ENCODE measurements around the gene TPM4. TPM values are rescaled to one million over a fixed set of nuclear protein-coding genes. Genes with fewer than 3 reads are reported as not detected.
"Not testable (repeated sequence)": the region's sequence is repeated elsewhere in the genome, so short reads cannot be mapped to it uniquely, and the experiment has no call there.

Gene TPM4
- total and polyA plus RNA-seq, 9 donors = 181 to 338 (median 211) TPM

- peaks cover under 1% of the 10 kb centered on the region for H3K4me1 ChIP-seq (ENCODE audit: control insufficient read depth, insufficient read depth, low read length)
- no peak for DNase-seq
- H3K4me3 ChIP-seq (ENCODE audit: low read length) = no peak overlapping the region
- peaks cover 85% of the 10 kb centered on the region for H3K36me3 ChIP-seq (ENCODE audit: control insufficient read depth, insufficient read depth, low read length)
- H3K27me3 ChIP-seq (ENCODE audit: control insufficient read depth, insufficient read depth, low read length) = no peaks in the 10 kb centered on the region
- no peaks in the 10 kb centered on the region for H3K9me3 ChIP-seq (replicated peaks; ENCODE audit: control insufficient read depth, low read depth, low read length)
- no peak overlapping the region for H3K27ac ChIP-seq (ENCODE audit: low read length)
- WGBS (ENCODE audit: insufficient coverage) = 93% methylated on average over 6 of the region's 10 CpGs
Observed at GRCh38 chr19:16094360-16095070, 18.2 kb downstream of the TPM4 start.

DNA sequence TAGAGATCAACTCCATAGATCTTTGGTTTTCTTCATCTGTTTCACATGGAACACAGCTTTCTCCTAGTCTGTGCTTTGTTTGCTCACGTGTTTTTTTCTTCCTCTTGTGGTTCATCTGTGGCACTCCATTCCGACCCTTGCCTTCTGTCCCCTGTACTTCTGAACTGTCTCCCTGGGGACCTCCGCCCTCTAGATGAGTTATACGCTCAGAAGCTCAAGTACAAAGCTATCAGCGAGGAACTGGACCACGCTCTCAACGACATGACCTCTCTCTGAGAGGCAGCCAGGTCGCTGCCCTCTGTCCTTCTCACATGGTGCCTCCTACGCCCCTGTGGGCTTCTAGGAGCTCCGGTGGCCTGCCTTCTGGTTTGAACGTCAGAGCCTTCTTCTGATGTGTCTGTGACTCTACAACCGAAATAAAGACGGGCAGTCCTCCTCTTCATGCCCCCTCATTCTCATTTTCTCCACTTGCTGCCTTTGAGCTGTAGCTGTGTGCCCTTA, 18.8 kb downstream of the TPM4 start:
- Histone ChIP-seq H3K9me3 (replicated peaks; ENCODE audit: control insufficient read depth, low read depth, low read length) (no peaks in the 10 kb centered on the region), H3K36me3 (ENCODE audit: control insufficient read depth, insufficient read depth, low read length) (peaks cover 84% of the 10 kb centered on the region), H3K4me3 (ENCODE audit: low read length) (no peak overlapping the region), H3K27ac (ENCODE audit: low read length) (no peak overlapping the region), H3K27me3 (ENCODE audit: control insufficient read depth, insufficient read depth, low read length) (no peaks in the 10 kb centered on the region), H3K4me1 (ENCODE audit: control insufficient read depth, insufficient read depth, low read length) (no peaks in the 10 kb centered on the region)
- DNase-seq = no peak
- WGBS (ENCODE audit: insufficient coverage) = 81% methylated on average over 13 of the region's 13 CpGs

GRCh38 chr19:16096280-16096855, 20.1 kb downstream of the TPM4 start:
- Histone ChIP-seq H3K36me3 (ENCODE audit: control insufficient read depth, insufficient read depth, low read length) (peaks cover 81% of the 10 kb centered on the region), H3K27ac (ENCODE audit: low read length) (no peak overlapping the region), H3K27me3 (ENCODE audit: control insufficient read depth, insufficient read depth, low read length) (no peaks in the 10 kb centered on the region), H3K4me1 (ENCODE audit: control insufficient read depth, insufficient read depth, low read length) (no peaks in the 10 kb centered on the region), H3K4me3 (ENCODE audit: low read length) (no peak overlapping the region), H3K9me3 (replicated peaks; ENCODE audit: control insufficient read depth, low read depth, low read length) (no peaks in the 10 kb centered on the region)
- DNase-seq = no peak
- WGBS (ENCODE audit: insufficient coverage) = no CpG with 5 or more reads among the region's 10 CpGs

DNA sequence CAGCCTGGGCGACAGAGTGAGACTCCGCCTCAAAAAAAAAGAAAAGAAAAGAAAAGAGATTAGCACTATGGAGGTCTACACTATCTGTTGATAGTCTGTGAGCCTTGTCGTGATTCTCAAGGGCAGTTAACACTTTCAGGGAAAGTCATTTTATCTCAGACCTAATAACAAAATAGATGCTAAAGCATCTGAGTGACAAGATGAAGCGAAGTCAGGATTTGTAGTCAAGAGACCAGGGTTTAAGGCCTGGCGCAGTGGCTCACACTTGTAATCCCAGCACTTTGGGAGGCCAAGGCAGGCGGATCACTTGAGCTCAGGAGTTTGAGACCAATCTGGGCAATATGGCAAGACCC, 22.1 kb downstream of the TPM4 start:
- Histone ChIP-seq H3K27me3 (ENCODE audit: control insufficient read depth, insufficient read depth, low read length) (no peaks in the 10 kb centered on the region), H3K9me3 (replicated peaks; ENCODE audit: control insufficient read depth, low read depth, low read length) (no peaks in the 10 kb centered on the region), H3K4me1 (ENCODE audit: control insufficient read depth, insufficient read depth, low read length) (no peaks in the 10 kb centered on the region), H3K4me3 (ENCODE audit: low read length) (no peak overlapping the region), H3K36me3 (ENCODE audit: control insufficient read depth, insufficient read depth, low read length) (peaks cover 73% of the 10 kb centered on the region), H3K27ac (ENCODE audit: low read length) (no peak overlapping the region)
- 93% methylated on average over 4 of the region's 6 CpGs for WGBS (ENCODE audit: insufficient coverage)
- DNase-seq = no peak

DNA sequence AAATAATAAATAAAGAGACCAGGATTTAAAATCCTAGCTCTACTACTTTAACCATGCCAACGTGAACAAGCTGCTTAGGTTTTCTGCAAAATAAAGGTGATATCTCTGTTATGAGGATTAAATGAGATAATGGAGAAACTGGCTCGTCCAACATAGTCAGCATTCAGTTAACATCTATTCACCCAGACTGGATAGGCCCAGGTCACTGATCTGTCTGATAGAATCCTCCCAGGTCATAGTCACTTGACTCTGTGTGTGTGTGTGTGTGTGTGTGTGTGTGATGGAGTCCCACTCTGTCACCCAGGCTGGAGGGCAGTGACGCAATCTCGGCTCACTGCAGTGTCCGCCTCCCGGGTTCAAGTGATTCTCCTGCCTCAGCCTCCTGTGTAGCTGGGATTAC, 22.5 kb downstream of the TPM4 start:
- Histone ChIP-seq H3K27ac (ENCODE audit: low read length) (no peak overlapping the region), H3K36me3 (ENCODE audit: control insufficient read depth, insufficient read depth, low read length) (peaks cover 73% of the 10 kb centered on the region), H3K4me1 (ENCODE audit: control insufficient read depth, insufficient read depth, low read length) (no peaks in the 10 kb centered on the region)

GRCh38 chr19:16099314-16099965, 23.1 kb downstream of the TPM4 start:
- no CpG with 5 or more reads among the region's 8 CpGs for WGBS (ENCODE audit: insufficient coverage)

More for the DNA sequence above, 22.5 kb downstream of the TPM4 start:
- H3K4me3 ChIP-seq (ENCODE audit: low read length) = no peak overlapping the region
- H3K9me3 ChIP-seq (replicated peaks; ENCODE audit: control insufficient read depth, low read depth, low read length) = no peaks in the 10 kb centered on the region
- DNase-seq = no peak
- H3K27me3 ChIP-seq (ENCODE audit: control insufficient read depth, insufficient read depth, low read length) = no peaks in the 10 kb centered on the region
- no CpG with 5 or more reads among the region's 6 CpGs for WGBS (ENCODE audit: insufficient coverage)

GRCh38 chr19:16100524-16100923, 24.2 kb downstream of the TPM4 start:
- no peak overlapping the region for H3K4me3 ChIP-seq (ENCODE audit: low read length)
- 100% methylated on average over 4 of the region's 4 CpGs for WGBS (ENCODE audit: insufficient coverage)
- H3K27ac ChIP-seq (ENCODE audit: low read length) = no peak overlapping the region
- H3K9me3 ChIP-seq (replicated peaks; ENCODE audit: control insufficient read depth, low read depth, low read length) = no peaks in the 10 kb centered on the region
- no peaks in the 10 kb centered on the region for H3K4me1 ChIP-seq (ENCODE audit: control insufficient read depth, insufficient read depth, low read length)
- DNase-seq = no peak
- H3K36me3 ChIP-seq (ENCODE audit: control insufficient read depth, insufficient read depth, low read length) = peaks cover 63% of the 10 kb centered on the region
- no peaks in the 10 kb centered on the region for H3K27me3 ChIP-seq (ENCODE audit: control insufficient read depth, insufficient read depth, low read length)

More at GRCh38 chr19:16099314-16099965, 23.1 kb downstream of the TPM4 start:
- DNase-seq; H3K27ac ChIP-seq (ENCODE audit: low read length); H3K4me3 ChIP-seq (ENCODE audit: low read length); H3K27me3 ChIP-seq (ENCODE audit: control insufficient read depth, insufficient read depth, low read length); H3K4me1 ChIP-seq (ENCODE audit: control insufficient read depth, insufficient read depth, low read length); H3K9me3 ChIP-seq (replicated peaks; ENCODE audit: control insufficient read depth, low read depth, low read length): not testable (repeated sequence)
- peaks cover 68% of the 10 kb centered on the region for H3K36me3 ChIP-seq (ENCODE audit: control insufficient read depth, insufficient read depth, low read length)

- Histone ChIP-seq H3K4me1 (ENCODE audit: control insufficient read depth, insufficient read depth, low read length) (no peaks in the 10 kb centered on the region), H3K4me3 (ENCODE audit: low read length) (no peak overlapping the region), H3K27me3 (ENCODE audit: control insufficient read depth, insufficient read depth, low read length) (no peaks in the 10 kb centered on the region), H3K9me3 (replicated peaks; ENCODE audit: control insufficient read depth, low read depth, low read length) (no peaks in the 10 kb centered on the region), H3K36me3 (ENCODE audit: control insufficient read depth, insufficient read depth, low read length) (peaks cover 29% of the 10 kb centered on the region), H3K27ac (ENCODE audit: low read length) (no peak overlapping the region)
- no peak for DNase-seq
- 94% methylated on average over 3 of the region's 6 CpGs for WGBS (ENCODE audit: insufficient coverage)
Observed at GRCh38 chr19:16104722-16105121, 28.4 kb downstream of the TPM4 start.

DNA sequence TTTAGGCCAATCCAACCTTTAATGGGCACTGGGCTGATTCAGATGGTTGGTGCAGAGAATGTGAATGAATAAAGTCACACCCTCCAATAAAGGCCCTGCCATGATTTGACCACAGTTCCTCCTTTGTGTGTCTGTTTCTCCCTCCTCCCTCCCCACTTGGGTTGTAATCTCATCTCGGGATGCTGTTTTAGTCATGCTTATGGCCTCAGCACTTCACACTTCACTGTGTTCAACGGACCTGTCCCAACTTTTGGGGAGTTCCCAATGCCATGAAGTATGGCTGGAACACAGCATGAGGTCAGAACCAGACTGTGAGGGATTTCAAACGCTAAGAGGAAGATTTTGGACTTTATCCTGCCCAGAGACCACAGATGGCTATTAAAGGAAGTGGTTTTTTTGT, 29.8 kb downstream of the TPM4 start:
- Histone ChIP-seq H3K9me3 (replicated peaks; ENCODE audit: control insufficient read depth, low read depth, low read length) (no peaks in the 10 kb centered on the region), H3K4me1 (ENCODE audit: control insufficient read depth, insufficient read depth, low read length) (peaks cover 4% of the 10 kb centered on the region), H3K4me3 (ENCODE audit: low read length) (no peak overlapping the region), H3K36me3 (ENCODE audit: control insufficient read depth, insufficient read depth, low read length) (peaks cover 23% of the 10 kb centered on the region), H3K27me3 (ENCODE audit: control insufficient read depth, insufficient read depth, low read length) (no peaks in the 10 kb centered on the region), H3K27ac (ENCODE audit: low read length) (no peak overlapping the region)
- WGBS (ENCODE audit: insufficient coverage) = 0% methylated on average over 3 of the region's 3 CpGs
- no peak for DNase-seq

- Histone ChIP-seq H3K27me3 (ENCODE audit: control insufficient read depth, insufficient read depth, low read length) (no peaks in the 10 kb centered on the region), H3K36me3 (ENCODE audit: control insufficient read depth, insufficient read depth, low read length) (peaks cover 13% of the 10 kb centered on the region), H3K9me3 (replicated peaks; ENCODE audit: control insufficient read depth, low read depth, low read length) (no peaks in the 10 kb centered on the region), H3K4me3 (ENCODE audit: low read length) (peak within 1 kb of the TSS; percentile 100), H3K27ac (ENCODE audit: low read length) (peak within 1 kb of the TSS; percentile 97), H3K4me1 (ENCODE audit: control insufficient read depth, insufficient read depth, low read length) (peaks cover 16% of the 10 kb centered on the region)
- under 1% methylated on average over 74 of the region's 81 CpGs for WGBS (ENCODE audit: insufficient coverage)
- peak; percentile 100 for DNase-seq
Observed at GRCh38 chr19:16111160-16111908, 35.0 kb downstream of the TPM4 start, which contains the start of gene RAB8A. Gene RAB8A, plus strand, starts transcription at chr19:16111889. Its CDS starts 13 bp downstream, at chr19:16111902.
